CD4-positive, alpha-beta memory T cell (primary cell): ENCODE measurements around the gene SH3BGRL3. TPM values are rescaled to one million over a fixed set of nuclear protein-coding genes. Genes with fewer than 3 reads are reported as not detected.
A peak's percentile ranks its signal among the peaks of the same experiment; 100 is the strongest.
"Not testable (repeated sequence)": the region's sequence is repeated elsewhere in the genome, so short reads cannot be mapped to it uniquely, and the experiment has no call there.

Experiments
- CTCF ChIA-PET: fragments of 350-600 bp; sonication (Branson Sonifier 250); formaldehyde crosslinking; loops from one replicate; lab custom pipeline; 2021; ENCODE audit warnings: inconsistent platforms; ENCODE audit not compliant: partially characterized antibody; lab: Charles Lee
- POLR2A ChIA-PET: fragments of 350-600 bp; sonication (Branson Sonifier 250); formaldehyde crosslinking; loops from one replicate; lab custom pipeline; 2021; ENCODE audit not compliant: partially characterized antibody; lab: Charles Lee
- DNase-seq, 5 donors: peaks; one replicate each; pipeline versions ENCODE4 v3.0.0 to v3.0.0-alpha.2; 2020 to 2022; ENCODE audit warnings: mixed read lengths in 1 of 5
- H3K27ac ChIP-seq: one replicate; pipeline ENCODE4 v1.7.0; 2013; ENCODE audit warnings: low read depth, low read length
- H3K27me3 ChIP-seq: 2 replicates; pipeline ENCODE4 v1.7.0; 2013; ENCODE audit warnings: mild to moderate bottlenecking, low read length, moderate library complexity; ENCODE audit not compliant: insufficient read depth
- H3K36me3 ChIP-seq: 2 replicates; pipeline ENCODE4 v1.7.0; 2013; ENCODE audit warnings: mild to moderate bottlenecking, low read length, moderate library complexity; ENCODE audit not compliant: insufficient read depth
- H3K4me1 ChIP-seq: 2 replicates; pipeline ENCODE4 v1.7.0; 2013; ENCODE audit warnings: mild to moderate bottlenecking, low read length, moderate library complexity; ENCODE audit not compliant: insufficient read depth
- H3K4me3 ChIP-seq, 2 donors: one replicate each; pipeline ENCODE4 v1.7.0; 2013; ENCODE audit warnings: low read length in 2 of 2, mild to moderate bottlenecking in 1 of 2
- H3K9me3 ChIP-seq, 2 donors: one replicate each; pipeline ENCODE4 v1.7.0; 2013; ENCODE audit warnings: low read length in 2 of 2, control low read depth in 1 of 2; ENCODE audit not compliant: control insufficient read depth in 1 of 2
- H3K27ac Mint-ChIP-seq, 7 donors: one replicate each; pipeline ENCODE4 v1.8.0; 2020 to 2021; ENCODE audit warnings: mixed read lengths in 7 of 7, mild to moderate bottlenecking in 6 of 7, inconsistent platforms in 3 of 7, moderate library complexity in 3 of 7
- H3K27me3 Mint-ChIP-seq, 2 donors: one replicate each; pipeline ENCODE4 v1.8.0; 2020 to 2021; ENCODE audit warnings: mixed read lengths in 2 of 2
- H3K36me3 Mint-ChIP-seq, 2 donors: one replicate each; pipeline ENCODE4 v1.8.0; 2020 to 2021; ENCODE audit warnings: mixed read lengths in 2 of 2, inconsistent platforms in 1 of 2, mild to moderate bottlenecking in 1 of 2
- H3K4me1 Mint-ChIP-seq, 4 donors: one replicate each; pipeline ENCODE4 v1.8.0; 2020 to 2021; ENCODE audit warnings: mixed read lengths in 4 of 4, mild to moderate bottlenecking in 1 of 4
- H3K4me3 Mint-ChIP-seq, 8 donors: one replicate each; pipeline ENCODE4 v1.8.0; 2020 to 2021; ENCODE audit warnings: mixed read lengths in 8 of 8, mild to moderate bottlenecking in 7 of 8, moderate library complexity in 6 of 8, inconsistent platforms in 3 of 8
- H3K9me3 Mint-ChIP-seq, 8 donors: one replicate each; pipeline ENCODE4 v1.8.0; 2020 to 2021; ENCODE audit warnings: mixed read lengths in 8 of 8, mild to moderate bottlenecking in 5 of 8, inconsistent platforms in 3 of 8, moderate library complexity in 1 of 8
- intact Hi-C: fragments of 100-400 bp; cut with micrococcal nuclease; formaldehyde crosslinking; loops from one replicate; pipeline ENCODE4 v1.15.1; 2023
- polyA plus RNA-seq, 2 donors: library from polyadenylated mRNA; unstranded; fragments of 300-500 nt; fragmentation: Illumina TruSeq; gene quantifications; one replicate each; pipeline ENCODE4 v1.2.3, GENCODE V29; 2021
- total RNA-seq, 2 experiments: library from RNA; stranded (reverse); gene quantifications; one replicate each; pipeline ENCODE4 v1.2.3, GENCODE V29; 2021

Gene SH3BGRL3
- total and polyA plus RNA-seq, 4 experiments from 2014 or later = 293 to 1,531 (median 642) TPM

- H3K36me3 ChIP-seq, H3K27me3 Mint-ChIP-seq, H3K9me3 ChIP-seq, intact Hi-C loops, H3K27me3 ChIP-seq, H3K4me3 ChIP-seq, DNase-seq, H3K9me3 Mint-ChIP-seq, H3K36me3 Mint-ChIP-seq: not testable (repeated sequence)
- peak overlapping the region in 1 of 8 donors; percentile 10 for H3K4me3 Mint-ChIP-seq
- CTCF ChIA-PET = interaction anchor here (1.4 to 21.6 kb wide), 3 partner anchors 8 to 124 kb away, joined by 3 to 1027 read pairs (median 4); partner anchors contain the start of genes CD52 and UBXN11
- Histone ChIP-seq H3K4me1 (peaks cover 55% of the 10 kb centered on the region), H3K27ac (peak overlapping the region; percentile 91)
- peak overlapping the region; percentile 22 to 97 (median 93) for H3K27ac Mint-ChIP-seq
- peaks cover 43 to 72% (median 50%) of the 10 kb centered on the region in 4 donors for H3K4me1 Mint-ChIP-seq
- POLR2A ChIA-PET = interaction anchor here (0.9 to 38.6 kb wide), 3 partner anchors 14 to 85 kb away, joined by 3 to 3358 read pairs (median 212); partner anchors contain the start of genes CD52, SH3BGRL3 and UBXN11
These were observed 12.8 kb downstream of the SH3BGRL3 start for GRCh38 chr1:26292735-26293134.

GRCh38 chr1:26293911-26294463, 14.1 kb downstream of the SH3BGRL3 start:
- DNase-seq = no peak
- Mint-ChIP-seq H3K36me3 (peaks cover 0 to 4% of the 10 kb centered on the region in 2 donors), H3K4me3 (no peak overlapping the region), H3K9me3 (no peaks in the 10 kb centered on the region), H3K27ac (peak overlapping the region in 4 of 7 donors; percentile 35 to 81 (median 66)), H3K27me3 (no peaks in the 10 kb centered on the region), H3K4me1 (peaks cover 31 to 60% (median 40%) of the 10 kb centered on the region in 4 donors)
- intact Hi-C loops = no loop called here
- H3K36me3 ChIP-seq = no peaks in the 10 kb centered on the region
- no peak overlapping the region for H3K4me3 ChIP-seq
- ChIA-PET POLR2A (interaction anchor here (1.6 to 38.6 kb wide), 3 partner anchors 9 to 84 kb away, joined by 3 to 3358 read pairs (median 10); partner anchors contain the start of genes CD52 and UBXN11), CTCF (interaction anchor here (1.4 to 21.6 kb wide), 2 partner anchors 9 to 21 kb away, joined by 4 to 1027 read pairs; partner anchors contain the start of genes CD52 and UBXN11)
- no peak overlapping the region for H3K27ac ChIP-seq
- H3K27me3 ChIP-seq = no peaks in the 10 kb centered on the region
- H3K4me1 ChIP-seq = peaks cover 42% of the 10 kb centered on the region
- H3K9me3 ChIP-seq = no peaks in the 10 kb centered on the region

DNA sequence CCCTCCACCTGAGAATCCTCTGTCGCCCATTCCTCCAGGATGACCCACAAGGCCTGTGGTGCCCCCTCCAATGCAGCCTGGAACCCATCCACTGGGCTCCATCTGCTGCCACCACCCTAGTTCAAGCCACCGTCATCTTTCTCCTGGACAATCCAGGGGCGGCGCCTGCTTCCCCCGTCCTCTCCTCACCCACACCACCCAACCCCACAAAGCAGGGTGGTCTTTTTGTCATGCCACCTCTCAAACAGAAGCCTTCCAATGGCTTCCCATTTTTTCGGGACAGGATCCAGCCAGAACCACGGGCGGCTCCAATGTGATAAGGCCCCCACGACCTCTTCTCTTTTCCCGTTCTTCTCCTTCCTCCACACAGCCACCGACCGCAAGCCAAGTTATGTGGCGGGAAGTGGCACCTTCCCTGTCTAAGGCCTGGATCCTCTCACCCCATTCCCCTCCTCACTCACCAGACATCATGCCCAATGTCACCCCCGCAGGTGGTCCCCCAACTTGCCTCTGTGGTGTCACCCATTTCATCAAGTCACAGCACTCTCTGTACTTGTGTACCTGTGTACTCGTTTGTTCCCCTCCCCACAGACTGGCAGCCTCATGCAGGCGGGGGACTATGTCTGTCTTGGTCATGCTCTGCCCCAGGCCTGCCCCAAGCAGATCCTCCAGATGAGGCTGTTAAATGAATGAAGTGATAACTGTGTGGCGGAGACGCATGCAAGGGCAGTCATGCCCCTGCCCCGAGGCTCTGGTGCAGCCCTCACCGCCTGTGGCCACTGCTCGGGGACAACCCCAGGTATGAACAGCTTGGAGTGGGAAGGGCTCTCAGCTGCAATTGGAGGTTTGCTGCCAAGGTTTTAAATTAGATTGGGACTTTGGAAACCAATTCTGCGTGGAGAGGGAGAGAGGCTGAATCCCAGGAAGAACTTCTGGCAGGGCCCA, 15.6 kb downstream of the SH3BGRL3 start:
- H3K4me3 ChIP-seq = no peak overlapping the region
- no peaks in the 10 kb centered on the region for H3K9me3 Mint-ChIP-seq
- peak overlapping the region in 1 of 8 donors; percentile 39 for H3K4me3 Mint-ChIP-seq
- peaks cover 0 to 4% of the 10 kb centered on the region in 2 donors for H3K36me3 Mint-ChIP-seq
- intact Hi-C loops = no loop called here
- no peak for DNase-seq
- peak overlapping the region; percentile 38 to 93 (median 87) for H3K27ac Mint-ChIP-seq
- peaks cover 18 to 52% (median 32%) of the 10 kb centered on the region in 4 donors for H3K4me1 Mint-ChIP-seq
- POLR2A ChIA-PET = interaction anchor here (0.8 to 38.6 kb wide), 5 partner anchors 2 to 83 kb away, joined by 3 to 3358 read pairs (median 10); partner anchors contain the start of genes CD52, SH3BGRL3 and UBXN11
- H3K9me3 ChIP-seq = no peaks in the 10 kb centered on the region
- no peaks in the 10 kb centered on the region for H3K27me3 Mint-ChIP-seq
- no peak overlapping the region for H3K27ac ChIP-seq
- H3K27me3 ChIP-seq = no peaks in the 10 kb centered on the region
- no peaks in the 10 kb centered on the region for H3K36me3 ChIP-seq
- H3K4me1 ChIP-seq = peaks cover 27% of the 10 kb centered on the region
- CTCF ChIA-PET = interaction anchor here (1.1 to 21.6 kb wide), 3 partner anchors 10 to 68 kb away, joined by 4 to 1027 read pairs (median 11); partner anchors contain the start of genes CD52 and UBXN11

DNA sequence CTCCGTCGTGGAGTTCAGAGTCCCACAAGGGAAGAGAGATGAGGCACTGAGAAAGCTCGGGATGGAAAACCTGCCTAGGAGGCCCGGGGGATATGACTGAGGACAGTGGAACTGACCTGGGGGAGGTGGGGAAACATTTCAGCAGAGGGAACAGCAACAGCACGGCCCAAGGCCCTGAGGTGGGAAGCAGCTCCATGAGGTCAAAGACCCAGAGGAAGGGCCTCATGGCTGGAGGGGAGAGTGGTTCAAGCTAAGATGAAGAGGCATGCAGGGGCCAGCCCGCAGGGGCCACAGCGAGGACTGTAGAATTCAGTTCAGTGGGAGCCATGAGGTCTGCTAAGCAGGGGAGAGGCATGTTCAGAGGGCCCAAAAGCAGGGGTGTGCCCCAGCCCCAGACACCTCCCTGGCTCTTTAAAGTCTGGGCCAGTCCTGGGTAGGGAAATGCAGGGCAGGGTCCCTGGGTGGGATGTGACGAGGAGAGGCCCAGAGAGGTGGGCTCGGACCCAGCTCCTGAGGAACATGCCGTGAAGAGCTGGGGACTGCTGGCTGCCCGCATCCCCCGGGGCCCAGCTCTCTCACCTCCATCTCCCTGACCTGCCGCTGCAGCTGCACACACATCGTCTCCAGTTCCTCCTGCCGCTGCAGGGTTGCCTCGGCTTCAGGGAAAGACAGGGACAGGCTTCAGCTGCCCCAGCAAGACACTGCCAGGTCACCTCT, 16.6 kb downstream of the SH3BGRL3 start:
- intact Hi-C loops = no loop called here
- no peaks in the 10 kb centered on the region for H3K27me3 Mint-ChIP-seq
- H3K4me3 Mint-ChIP-seq = no peak overlapping the region
- peaks cover 0 to 4% of the 10 kb centered on the region in 2 donors for H3K36me3 Mint-ChIP-seq
- no peaks in the 10 kb centered on the region for H3K9me3 ChIP-seq
- no peak overlapping the region for H3K4me3 ChIP-seq
- no peaks in the 10 kb centered on the region for H3K27me3 ChIP-seq
- no peaks in the 10 kb centered on the region for H3K36me3 ChIP-seq
- no peak for DNase-seq
- no peak overlapping the region for H3K27ac ChIP-seq
- no peaks in the 10 kb centered on the region for H3K9me3 Mint-ChIP-seq
- H3K27ac Mint-ChIP-seq = peak overlapping the region in 5 of 7 donors; percentile 22 to 81 (median 64)
- H3K4me1 Mint-ChIP-seq = peaks cover 12 to 42% (median 25%) of the 10 kb centered on the region in 4 donors
- POLR2A ChIA-PET = interaction anchor here (0.8 to 38.6 kb wide), 3 partner anchors 3 to 62 kb away, joined by 3 to 3358 read pairs (median 3358); partner anchors contain the start of genes CD52, SH3BGRL3 and UBXN11
- CTCF ChIA-PET = interaction anchor here (1.1 to 2.9 kb wide), 2 partner anchors 11 to 67 kb away, joined by 4 to 11 read pairs; no protein-coding TSS in a partner anchor
- peaks cover 17% of the 10 kb centered on the region for H3K4me1 ChIP-seq

GRCh38 chr1:26297057-26297790, 17.3 kb downstream of the SH3BGRL3 start:
- intact Hi-C loops = no loop called here
- POLR2A ChIA-PET = interaction anchor here (33.0 to 38.6 kb wide), 2 partner anchors 4 to 15 kb away, joined by 3358 read pairs; partner anchors contain the start of genes CD52, SH3BGRL3 and UBXN11
- no peaks in the 10 kb centered on the region for H3K9me3 ChIP-seq
- Mint-ChIP-seq H3K9me3 (no peaks in the 10 kb centered on the region), H3K4me3 (no peak overlapping the region), H3K36me3 (peaks cover 0 to 4% of the 10 kb centered on the region in 2 donors), H3K27me3 (no peaks in the 10 kb centered on the region), H3K4me1 (peaks cover 7 to 34% (median 19%) of the 10 kb centered on the region in 4 donors), H3K27ac (peak overlapping the region in 2 of 7 donors; percentile 36 to 65)
- no peak for DNase-seq
- no peaks in the 10 kb centered on the region for H3K36me3 ChIP-seq
- CTCF ChIA-PET = interaction anchor here (2.9 kb wide), 1 partner anchor 12 kb away, joined by 11 read pairs; no protein-coding TSS in a partner anchor
- H3K4me3 ChIP-seq = no peak overlapping the region
- H3K27me3 ChIP-seq = no peaks in the 10 kb centered on the region
- H3K4me1 ChIP-seq = peaks cover 10% of the 10 kb centered on the region
- H3K27ac ChIP-seq = no peak overlapping the region

GRCh38 chr1:26297791-26298124, 17.9 kb downstream of the SH3BGRL3 start:
- H3K4me3 Mint-ChIP-seq = no peak overlapping the region
- H3K27me3 ChIP-seq = no peaks in the 10 kb centered on the region
- peaks cover 7 to 30% (median 20%) of the 10 kb centered on the region in 4 donors for H3K4me1 Mint-ChIP-seq
- H3K27me3 Mint-ChIP-seq = no peaks in the 10 kb centered on the region
- no peak overlapping the region for H3K27ac ChIP-seq
- no peaks in the 10 kb centered on the region for H3K9me3 ChIP-seq
- ChIA-PET POLR2A (interaction anchor here (33.0 to 38.6 kb wide), 2 partner anchors 5 to 14 kb away, joined by 3358 read pairs; partner anchors contain the start of genes CD52, SH3BGRL3 and UBXN11), CTCF (interaction anchor here (2.9 kb wide), 2 partner anchors 13 to 20 kb away, joined by 11 read pairs; partner anchors contain the start of gene CD52)
- intact Hi-C loops = no loop called here
- peaks cover 4% of the 10 kb centered on the region for H3K4me1 ChIP-seq
- no peaks in the 10 kb centered on the region for H3K36me3 ChIP-seq
- peaks cover 0 to 4% of the 10 kb centered on the region in 2 donors for H3K36me3 Mint-ChIP-seq
- no peaks in the 10 kb centered on the region for H3K9me3 Mint-ChIP-seq
- H3K27ac Mint-ChIP-seq = peak overlapping the region in 2 of 7 donors; percentile 46 to 56
- no peak for DNase-seq
- H3K4me3 ChIP-seq = no peak overlapping the region
